Measurements from ENCODE around the gene HASPIN. TPM values are rescaled to one million over a fixed set of nuclear protein-coding genes. Genes with fewer than 3 reads are reported as not detected.

Gene HASPIN
- total and polyA plus RNA-seq, 8 donors: 1.9 to 4.5 (median 2.6) TPM

DNA sequence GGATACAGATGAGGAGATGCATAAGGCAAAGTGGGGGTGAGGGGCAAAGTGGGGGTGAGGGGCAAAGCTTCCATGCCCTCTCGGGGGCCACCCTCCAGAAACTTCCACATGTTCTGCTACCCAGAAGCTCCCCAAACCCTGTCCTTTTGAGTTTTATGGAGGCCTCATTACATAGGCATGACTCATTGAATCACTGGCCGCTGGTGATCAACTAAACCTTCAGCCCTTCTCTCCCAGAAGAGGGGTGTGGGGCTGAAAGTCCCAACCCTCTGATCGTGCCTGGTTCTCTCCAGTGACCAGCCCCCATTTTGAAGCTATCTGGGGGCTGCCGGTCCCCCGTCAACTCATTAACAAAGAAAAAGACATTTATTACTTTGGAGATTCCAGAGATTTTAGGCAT lies 49.8 kb downstream of the HASPIN start:
- no peaks in the 10 kb centered on the region for H3K36me3 ChIP-seq
- intact Hi-C loops (cut with DNase I): no loop called here
- H3K4me1 ChIP-seq: peaks cover 0 to 5% of the 10 kb centered on the region in 2 donors
- DNase-seq (peak in 1 of 4 donors; percentile 11), ATAC-seq (no peak)
- H3K4me3 ChIP-seq: no peak overlapping the region
- H3K27me3 ChIP-seq: no peaks in the 10 kb centered on the region
- H3K27ac ChIP-seq: no peak overlapping the region
- H3K9me3 ChIP-seq: no peaks in the 10 kb centered on the region
- no peak for TF ChIP-seq CTCF (IDR thresholded peaks at IDR 0.05)

- H3K27ac ChIP-seq: no peak overlapping the region
- H3K36me3 ChIP-seq: no peaks in the 10 kb centered on the region
- intact Hi-C loops (cut with DNase I): no loop called here
Observed at GRCh38 chr17:3773966-3774365, 50.3 kb downstream of the HASPIN start.

More at GRCh38 chr17:3773966-3774365, 50.3 kb downstream of the HASPIN start:
- H3K27me3 ChIP-seq: no peaks in the 10 kb centered on the region
- H3K9me3 ChIP-seq: no peaks in the 10 kb centered on the region
- H3K4me3 ChIP-seq: no peak overlapping the region
- no peak for TF ChIP-seq CTCF (IDR thresholded peaks at IDR 0.05)
- peak in 1 of 4 donors; percentile 36 for DNase-seq
- peaks cover 0 to 5% of the 10 kb centered on the region in 2 donors for H3K4me1 ChIP-seq
- ATAC-seq: no peak

Other genes starting within 250 kb of the HASPIN start
- gene ASPA, start 247.9 kb upstream of the HASPIN start, total RNA-seq: 1 to 10 TPM; 6.5 to 7.1 TPM
- 10 to 100 TPM; 36.0 to 68.9 (median 48.5) TPM for gene ASPA, start 247.9 kb upstream of the HASPIN start, polyA plus RNA-seq (ENCODE audit: insufficient read length in 6 of 6)
- under 1 TPM; 0.55 to 0.58 TPM for gene TRPV3, start 166.1 kb upstream of the HASPIN start, total RNA-seq
- 1 to 10 TPM; 1.6 to 4.2 (median 2.2) TPM for gene TRPV3, start 166.1 kb upstream of the HASPIN start, polyA plus RNA-seq (ENCODE audit: insufficient read length in 6 of 6)
- 1 to 10 TPM; 3.3 to 3.7 TPM for gene TRPV1, start 114.5 kb upstream of the HASPIN start, total RNA-seq
- 10 to 100 TPM in 3 of 6 donors, 1 to 10 TPM in 3; 9.3 to 11.1 (median 10.0) TPM for gene TRPV1, start 114.5 kb upstream of the HASPIN start, polyA plus RNA-seq (ENCODE audit: insufficient read length in 6 of 6)
- 10 to 100 TPM; 11.0 to 13.1 TPM for gene SHPK, start 87.7 kb upstream of the HASPIN start, total RNA-seq
- gene SHPK, start 87.7 kb upstream of the HASPIN start, polyA plus RNA-seq (ENCODE audit: insufficient read length in 6 of 6): 10 to 100 TPM; 10.4 to 16.8 (median 15.0) TPM
- 10 to 100 TPM; 20.1 to 30.6 TPM for gene CTNS, start 87.1 kb upstream of the HASPIN start, total RNA-seq
- 10 to 100 TPM in 5 of 6 donors, 1 to 10 TPM in 1; 8.7 to 14.2 (median 12.1) TPM for gene CTNS, start 87.1 kb upstream of the HASPIN start, polyA plus RNA-seq (ENCODE audit: insufficient read length in 6 of 6)
- gene TAX1BP3, start 55.3 kb upstream of the HASPIN start, total RNA-seq: 100 to 1,000 TPM; 143 to 194 TPM
- gene TAX1BP3, start 55.3 kb upstream of the HASPIN start, polyA plus RNA-seq (ENCODE audit: insufficient read length in 6 of 6): 10 to 100 TPM; 65.2 to 98.9 (median 84.7) TPM
- gene EMC6, start 55.1 kb upstream of the HASPIN start, total RNA-seq: 10 to 100 TPM; 33.0 to 37.6 TPM
- gene EMC6, start 55.1 kb upstream of the HASPIN start, polyA plus RNA-seq (ENCODE audit: insufficient read length in 6 of 6): 10 to 100 TPM; 15.9 to 26.0 (median 19.0) TPM
- 1 to 10 TPM; 1.1 to 2.1 TPM for gene P2RX5, start 27.7 kb upstream of the HASPIN start, total RNA-seq
- under 1 TPM; 0.16 to 0.63 (median 0.33) TPM for gene P2RX5, start 27.7 kb upstream of the HASPIN start, polyA plus RNA-seq (ENCODE audit: insufficient read length in 6 of 6)
- gene ITGAE, start 77.3 kb downstream of the HASPIN start, total RNA-seq: 10 to 100 TPM; 21.0 to 30.5 TPM
- gene ITGAE, start 77.3 kb downstream of the HASPIN start, polyA plus RNA-seq (ENCODE audit: insufficient read length in 6 of 6): 10 to 100 TPM; 39.7 to 46.1 (median 42.0) TPM
- 10 to 100 TPM; 30.6 to 31.8 TPM for gene NCBP3, start 122.3 kb downstream of the HASPIN start, total RNA-seq
- gene NCBP3, start 122.3 kb downstream of the HASPIN start, polyA plus RNA-seq (ENCODE audit: insufficient read length in 6 of 6): 100 to 1,000 TPM in 5 of 6 donors, 10 to 100 TPM in 1; 80.1 to 112 (median 105) TPM
- gene CAMKK1, start 169.2 kb downstream of the HASPIN start, total RNA-seq: 10 to 100 TPM in 1 of 2 donors, 1 to 10 TPM in 1; 3.9 to 13.4 TPM
- gene CAMKK1, start 169.2 kb downstream of the HASPIN start, polyA plus RNA-seq (ENCODE audit: insufficient read length in 6 of 6): 1 to 10 TPM; 2.7 to 4.9 (median 3.8) TPM
- 10 to 100 TPM in 1 of 2 donors, 1 to 10 TPM in 1; 3.9 to 12.1 TPM for gene P2RX1, start 192.6 kb downstream of the HASPIN start, total RNA-seq
- 1 to 10 TPM; 1.7 to 2.6 (median 2.0) TPM for gene P2RX1, start 192.6 kb downstream of the HASPIN start, polyA plus RNA-seq (ENCODE audit: insufficient read length in 6 of 6)
- 10 to 100 TPM; 12.7 to 53.5 TPM for gene ATP2A3, start 240.5 kb downstream of the HASPIN start, total RNA-seq
- 1 to 10 TPM; 5.8 to 9.8 (median 6.7) TPM for gene ATP2A3, start 240.5 kb downstream of the HASPIN start, polyA plus RNA-seq (ENCODE audit: insufficient read length in 6 of 6)